Ovary (tissue), 3 donors: Measurements from ENCODE around the gene GDE1.

Experiments
- CTCF ChIP-seq, 3 donors: fragments of 450-650 bp in 2 of 3; fragments of 200-600 bp in 1 of 3; IDR thresholded peaks; one replicate each; pipeline versions ENCODE4 v1.5.1 to v1.8.0; 2016 to 2022; ENCODE audit warnings: antibody characterized with exemption in 3 of 3, mild to moderate bottlenecking in 1 of 3
- POLR2A ChIP-seq: fragments of 450-650 bp; IDR thresholded peaks from one replicate; pipeline ENCODE4 v1.6.1; 2017; ENCODE audit warnings: antibody characterized with exemption, mild to moderate bottlenecking, moderate library complexity
- donor health status: DM: no; HTN: no; CAD: no.

- TF ChIP-seq CTCF (IDR thresholded peaks at IDR 0.05): no peak
- no peak for TF ChIP-seq POLR2A
Observed at GRCh38 chr16:19484096-19484495, 37.8 kb downstream of the GDE1 start.
